Urinary bladder (tissue), 4 donors: ENCODE measurements around the gene SFXN4. TPM values are rescaled to one million over a fixed set of nuclear protein-coding genes. Genes with fewer than 3 reads are reported as not detected.

ENCODE experiments used
- DNase-seq: peaks from one replicate; pipeline ENCODE4 v3.0.0-alpha.2; 2015; ENCODE audit errors: extremely low spot score
- H3K27ac ChIP-seq: one replicate; pipeline ENCODE4 v1.5.1; 2013; ENCODE audit warnings: low read depth, mild to moderate bottlenecking, moderate library complexity
- H3K36me3 ChIP-seq: one replicate; pipeline ENCODE4 v1.6.1; 2013; ENCODE audit warnings: mild to moderate bottlenecking, moderate library complexity; ENCODE audit not compliant: insufficient read depth
- H3K4me1 ChIP-seq: one replicate; pipeline ENCODE4 v1.6.1; 2013; ENCODE audit warnings: mild to moderate bottlenecking, moderate library complexity; ENCODE audit not compliant: insufficient read depth
- H3K4me3 ChIP-seq: one replicate; pipeline ENCODE4 v1.5.1; 2013; ENCODE audit warnings: low read depth, low read length
- WGBS: extraction: QIAGEN DNeasy Blood & Tissue Kit; methylation state at CpG from one replicate; pipeline ENCODE4 v1.1.7; 2013; 5-methylcytosine and 5-hydroxymethylcytosine counted together
- polyA plus RNA-seq: library from polyadenylated mRNA; stranded (reverse); fragments of 200-250 nt; gene quantifications from one replicate; pipeline ENCODE4 v1.2.3, GENCODE V29; 2013
- total RNA-seq: library from RNA; depleted of rRNA; stranded (reverse); fragments of >200 nt; gene quantifications from one replicate; pipeline ENCODE4 v1.2.3, GENCODE V29; 2014
- donor health status: healthy with polysubstance abuse.
- donor health status: healthy.

SFXN4 gene, protein sequence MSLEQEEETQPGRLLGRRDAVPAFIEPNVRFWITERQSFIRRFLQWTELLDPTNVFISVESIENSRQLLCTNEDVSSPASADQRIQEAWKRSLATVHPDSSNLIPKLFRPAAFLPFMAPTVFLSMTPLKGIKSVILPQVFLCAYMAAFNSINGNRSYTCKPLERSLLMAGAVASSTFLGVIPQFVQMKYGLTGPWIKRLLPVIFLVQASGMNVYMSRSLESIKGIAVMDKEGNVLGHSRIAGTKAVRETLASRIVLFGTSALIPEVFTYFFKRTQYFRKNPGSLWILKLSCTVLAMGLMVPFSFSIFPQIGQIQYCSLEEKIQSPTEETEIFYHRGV
- total RNA-seq: 16.1 TPM
- polyA plus RNA-seq: 23.6 TPM

DNA sequence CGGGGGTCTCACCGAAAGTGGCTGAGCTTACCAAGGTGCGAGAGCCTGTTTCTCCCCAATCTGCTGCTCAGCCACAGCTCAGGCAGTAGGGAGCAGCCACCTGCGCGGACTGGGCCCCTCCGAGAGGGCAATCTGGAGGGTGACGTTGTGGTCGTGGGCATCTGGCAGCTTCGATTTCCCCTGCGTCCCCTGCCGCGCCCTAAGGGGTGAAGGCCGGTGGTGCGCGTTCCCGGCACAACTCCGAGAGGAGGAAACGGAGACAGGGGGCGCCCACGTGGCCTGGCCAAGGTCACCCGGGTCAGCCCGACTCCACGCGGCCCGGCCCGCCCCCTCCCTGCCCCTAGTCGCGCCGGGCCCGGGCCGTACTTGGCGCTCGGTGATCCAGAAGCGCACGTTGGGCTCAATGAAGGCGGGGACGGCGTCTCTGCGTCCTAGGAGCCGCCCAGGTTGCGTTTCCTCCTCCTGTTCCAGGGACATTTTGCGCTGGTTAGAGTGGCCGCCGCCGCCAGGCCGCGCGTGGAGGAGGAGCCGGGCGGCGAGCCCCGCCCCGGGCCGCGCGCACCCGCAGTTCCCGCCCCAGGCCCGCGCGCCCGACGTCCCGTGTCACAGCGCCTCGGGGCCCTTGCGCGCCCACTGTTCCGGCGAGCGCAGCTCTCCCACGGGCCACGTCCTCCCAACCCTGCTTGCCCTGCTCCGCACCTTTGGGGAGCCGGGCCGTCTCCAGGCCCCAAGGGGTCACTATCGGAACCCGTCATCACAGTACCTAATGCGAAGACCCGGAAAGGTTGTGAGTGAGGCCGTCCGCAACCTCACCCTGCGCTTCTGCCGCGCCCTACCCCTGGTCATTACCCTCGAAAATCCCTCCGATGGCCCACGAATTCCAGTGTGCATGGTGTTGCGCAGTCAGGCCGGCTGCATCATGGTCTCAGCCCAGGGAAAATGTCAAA is at the start of gene SFXN4:
Gene SFXN4, minus strand, starts transcription at position 544 of the 947 bp plus-strand sequence. Its CDS starts 67 bp downstream, at position 477.
- WGBS: under 1% methylated on average over 90 of the region's 90 CpGs

DNA sequence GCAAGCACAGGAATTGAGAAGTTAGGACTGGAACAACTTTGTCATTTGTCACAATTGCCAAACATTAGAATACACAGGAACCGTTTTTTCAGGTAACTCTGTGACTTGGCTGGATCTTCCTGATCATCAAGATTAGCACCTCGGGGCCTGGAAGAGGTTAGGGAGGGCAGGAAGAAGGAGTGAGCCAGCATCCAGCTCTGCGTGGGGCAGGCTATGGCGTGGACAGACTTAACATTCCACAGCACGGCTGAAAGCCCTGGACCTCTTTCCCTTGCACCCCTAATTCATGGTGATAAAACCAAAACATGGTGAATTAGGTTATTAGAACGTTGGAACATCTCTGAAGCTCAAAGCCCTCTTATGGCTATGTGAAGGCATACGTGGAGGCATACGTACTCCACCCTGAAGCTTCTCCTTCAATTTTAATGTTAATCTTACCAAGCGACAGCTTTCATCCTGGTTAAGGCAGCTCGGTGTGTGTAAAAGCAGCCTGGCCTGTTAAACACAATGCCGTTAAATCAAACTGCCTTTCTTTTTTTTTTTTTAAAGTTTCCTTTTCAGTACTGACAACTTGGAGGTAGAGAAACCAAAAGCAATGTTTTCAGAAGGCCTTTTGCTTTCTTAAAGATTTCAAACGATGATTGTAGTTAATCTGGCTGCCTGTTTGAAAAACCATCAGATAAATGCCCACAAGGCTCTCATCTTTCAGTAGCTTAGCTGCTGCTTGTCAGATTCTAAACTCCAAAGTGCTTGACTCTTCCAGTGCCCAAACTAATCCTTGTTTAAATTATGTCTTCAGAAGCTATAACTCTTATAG is 46.3 kb upstream of the SFXN4 start:
- Histone ChIP-seq H3K4me1 (no peaks in the 10 kb centered on the region), H3K36me3 (no peaks in the 10 kb centered on the region), H3K27ac (peak overlapping the region; percentile 52), H3K4me3 (no peak overlapping the region)
- no peak for DNase-seq
- 23% methylated on average over 12 of the region's 12 CpGs for WGBS

More for the DNA sequence above, at the start of gene SFXN4:
- Histone ChIP-seq H3K36me3 (peaks cover 2% of the 10 kb centered on the region), H3K4me3 (peak within 1 kb of the TSS; percentile 55), H3K27ac (peak within 1 kb of the TSS; percentile 92), H3K4me1 (no peaks in the 10 kb centered on the region)
- no peak for DNase-seq

DNA sequence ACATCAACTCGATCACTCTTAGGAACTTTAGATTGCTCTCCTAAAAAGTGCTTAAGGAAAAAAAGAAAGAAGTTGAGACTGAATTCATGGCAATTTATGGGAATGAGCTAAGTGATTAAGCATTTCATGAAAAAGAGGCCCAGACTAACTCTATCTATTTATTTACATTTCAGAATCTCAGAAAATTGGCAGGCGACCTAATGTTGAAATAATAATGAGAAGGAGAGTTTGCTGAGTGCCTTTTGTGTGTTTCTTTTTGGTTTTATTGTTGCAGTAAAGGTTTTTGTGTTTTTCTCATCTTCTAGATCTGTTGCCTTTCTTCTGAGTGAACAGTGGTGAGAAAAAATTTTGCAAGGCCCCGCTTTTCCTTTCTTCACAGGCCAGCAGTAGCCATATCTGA is 45.7 kb upstream of the SFXN4 start:
- Histone ChIP-seq H3K27ac (peak overlapping the region; percentile 52), H3K4me3 (no peak overlapping the region), H3K4me1 (no peaks in the 10 kb centered on the region), H3K36me3 (no peaks in the 10 kb centered on the region)
- WGBS: 41% methylated on average over 3 of the region's 3 CpGs
- DNase-seq: no peak

DNA sequence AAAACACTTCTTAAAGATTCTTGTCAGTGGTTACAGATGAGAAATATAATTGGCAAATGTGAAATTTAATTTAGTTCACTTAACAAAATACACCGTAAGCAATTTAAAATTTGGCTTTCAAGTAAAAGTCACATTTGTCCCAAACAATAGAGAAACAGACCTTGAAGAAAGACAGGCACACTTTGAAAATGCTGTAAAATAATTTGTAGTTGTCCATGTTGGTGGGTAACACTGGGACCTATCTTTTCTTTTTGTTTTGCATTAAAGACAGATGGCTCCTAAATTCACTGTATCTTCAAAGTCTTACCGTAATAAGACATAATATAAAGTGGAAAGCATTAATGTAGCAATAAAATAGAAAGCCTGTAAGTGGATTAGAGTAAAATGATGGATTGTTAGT is 45.1 kb upstream of the SFXN4 start:
- no peaks in the 10 kb centered on the region for H3K4me1 ChIP-seq

DNA sequence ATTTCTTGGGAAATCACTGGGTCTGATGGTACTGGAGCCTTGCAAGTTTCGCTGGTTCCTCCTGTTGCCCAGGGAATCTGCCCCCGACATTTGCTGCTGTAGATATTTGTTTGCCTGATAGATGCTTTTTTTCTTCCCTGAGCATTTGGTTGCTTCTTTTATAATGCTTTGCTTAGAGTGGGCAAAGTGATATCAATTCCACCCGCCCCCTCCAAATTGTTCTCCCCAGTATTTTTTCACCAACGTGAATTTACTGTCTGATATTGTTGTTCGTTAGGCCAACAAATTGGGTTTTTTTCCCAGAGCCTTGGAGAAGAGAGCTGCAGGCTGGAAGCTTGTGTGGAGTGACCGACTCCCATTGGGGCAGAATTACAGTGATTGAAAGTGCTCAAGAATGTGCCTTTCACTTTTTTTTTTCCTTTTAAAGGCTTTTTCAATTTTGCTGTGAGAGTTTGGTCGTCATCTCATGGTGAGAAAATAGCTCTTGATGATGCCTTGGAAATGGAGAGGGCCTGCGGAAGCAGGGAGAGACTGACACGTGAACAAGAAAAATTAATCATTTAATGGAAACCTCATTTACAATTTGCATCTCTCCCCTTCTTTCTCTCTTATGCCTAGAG is 44.3 kb upstream of the SFXN4 start:
- Histone ChIP-seq H3K36me3 (no peaks in the 10 kb centered on the region), H3K27ac (peak overlapping the region; percentile 65), H3K4me1 (no peaks in the 10 kb centered on the region), H3K4me3 (no peak overlapping the region)
- 46% methylated on average over 9 of the region's 9 CpGs for WGBS
- no peak for DNase-seq

More for the DNA sequence above, 45.1 kb upstream of the SFXN4 start:
- H3K36me3 ChIP-seq: no peaks in the 10 kb centered on the region
- no peak overlapping the region for H3K27ac ChIP-seq
- 78% methylated on average over 2 of the region's 2 CpGs for WGBS
- DNase-seq: no peak
- no peak overlapping the region for H3K4me3 ChIP-seq

DNA sequence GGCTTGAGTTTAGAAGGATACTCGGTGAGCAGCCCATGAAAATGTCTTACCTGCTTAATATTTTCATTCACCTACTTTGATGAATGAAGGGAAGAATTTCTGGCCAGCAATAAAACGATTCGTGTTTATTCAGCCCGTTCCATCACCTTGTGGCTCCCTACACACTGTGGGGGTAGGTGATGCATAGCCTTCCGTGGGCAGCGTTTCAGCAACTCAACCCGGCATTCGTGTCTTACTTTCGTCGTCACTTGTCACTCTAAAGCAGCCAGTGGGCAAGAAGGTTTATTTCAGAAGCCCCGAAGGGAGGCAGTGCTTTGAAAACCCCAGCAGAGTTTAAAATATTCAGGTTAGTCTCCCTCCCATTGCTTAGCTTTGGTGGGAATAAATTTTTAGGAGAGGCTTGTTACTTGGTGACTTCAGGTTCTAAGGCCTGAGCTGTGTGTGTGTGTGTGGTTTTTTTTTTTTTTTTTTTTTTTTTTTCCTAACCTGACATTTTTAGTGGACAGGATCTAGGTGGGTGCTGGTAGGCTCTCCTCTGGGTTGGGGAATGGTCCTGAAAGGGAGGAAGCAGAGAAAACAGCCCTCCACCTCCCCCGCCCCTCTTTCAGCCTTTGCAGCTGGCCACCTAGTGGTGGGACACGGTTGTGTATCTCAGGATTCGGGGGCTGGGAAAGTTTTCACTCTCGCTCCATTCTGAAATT is 43.7 kb upstream of the SFXN4 start:
- Histone ChIP-seq H3K4me1 (no peaks in the 10 kb centered on the region), H3K4me3 (peak overlapping the region; percentile 69), H3K36me3 (no peaks in the 10 kb centered on the region), H3K27ac (peak overlapping the region; percentile 65)
- DNase-seq: no peak
- 15% methylated on average over 15 of the region's 15 CpGs for WGBS

DNA sequence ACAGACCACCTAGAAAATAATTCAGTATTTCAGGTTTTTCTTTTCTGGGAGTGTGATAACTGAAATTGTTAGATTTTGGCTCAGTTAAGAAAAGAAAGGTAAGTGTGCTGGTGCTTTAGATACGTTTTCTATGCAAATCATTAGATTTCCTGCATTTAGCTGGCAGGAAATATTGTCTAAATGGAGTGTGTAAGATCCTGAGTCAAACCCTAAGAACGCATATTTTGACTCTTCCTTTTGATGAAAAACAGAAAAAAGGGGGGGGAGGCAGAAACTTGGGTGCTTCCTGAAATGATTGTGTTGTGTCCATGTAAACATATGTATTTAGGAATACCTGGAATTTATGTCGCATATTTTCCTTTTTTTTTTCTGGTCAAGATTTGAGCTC is 43.0 kb upstream of the SFXN4 start:
- Histone ChIP-seq H3K4me1 (no peaks in the 10 kb centered on the region), H3K27ac (peak overlapping the region; percentile 86), H3K4me3 (peak overlapping the region; percentile 69), H3K36me3 (no peaks in the 10 kb centered on the region)
- no peak for DNase-seq
- 5% methylated on average over 3 of the region's 3 CpGs for WGBS

DNA sequence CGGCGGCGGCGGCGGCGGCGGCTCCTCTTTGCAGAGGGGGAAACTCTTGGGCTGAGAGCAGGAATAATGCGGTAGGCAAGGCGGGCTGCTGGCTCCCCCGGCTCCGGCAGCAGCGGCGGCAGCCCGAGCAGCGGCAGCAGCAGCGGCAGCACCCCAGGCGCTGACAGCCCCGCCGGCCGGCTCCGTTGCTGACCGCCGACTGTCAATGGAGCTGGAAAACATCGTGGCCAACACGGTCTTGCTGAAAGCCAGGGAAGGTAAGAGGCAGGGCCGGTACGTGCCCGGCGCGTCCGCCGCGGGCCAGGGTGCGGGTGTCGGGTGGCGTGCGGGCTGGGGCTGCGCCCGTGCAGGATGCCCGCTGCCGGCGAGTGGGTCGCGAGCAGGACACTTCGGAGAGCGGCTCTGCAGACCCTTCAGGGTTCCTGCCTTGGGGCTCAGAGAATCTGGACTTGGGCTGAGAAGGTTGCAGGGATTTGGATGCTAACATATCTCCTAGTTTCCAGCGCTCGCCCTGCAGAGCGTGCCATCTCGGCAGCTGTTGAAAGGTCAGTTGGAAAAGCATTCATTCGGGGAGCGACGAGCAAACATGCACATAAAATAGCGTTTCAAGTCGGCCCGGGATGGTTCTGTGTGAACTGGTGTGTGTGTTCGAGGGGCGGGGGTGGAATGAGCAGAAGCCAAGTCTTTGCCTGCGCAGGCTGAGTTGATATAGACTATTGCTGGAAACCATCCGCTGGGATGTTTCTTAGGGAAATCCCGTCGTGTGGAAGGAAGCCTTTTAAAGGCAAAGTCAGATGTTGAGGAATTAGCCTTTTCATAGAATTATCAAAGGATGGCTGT is 42.4 kb upstream of the SFXN4 start:
- H3K36me3 ChIP-seq: no peaks in the 10 kb centered on the region
- H3K4me3 ChIP-seq: peak overlapping the region; percentile 69
- no peak for DNase-seq
- no peaks in the 10 kb centered on the region for H3K4me1 ChIP-seq
- peak overlapping the region; percentile 86 for H3K27ac ChIP-seq
- under 1% methylated on average over 62 of the region's 62 CpGs for WGBS

DNA sequence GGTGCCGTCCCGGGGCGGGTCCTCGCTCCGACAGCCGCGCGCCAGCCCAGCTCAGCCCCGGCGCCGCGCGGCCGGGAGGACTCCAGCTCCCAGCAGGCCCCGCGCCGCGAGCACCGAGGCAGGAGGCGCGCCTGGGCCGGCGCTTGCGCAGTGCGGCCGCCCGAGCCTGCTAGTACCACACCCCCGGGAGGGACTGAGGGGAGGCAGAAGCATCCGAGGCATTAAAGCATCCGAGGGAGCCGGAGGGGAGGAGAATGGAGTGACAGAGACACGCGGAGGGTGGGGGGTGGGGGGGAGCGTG is 41.8 kb upstream of the SFXN4 start, which contains the start of gene GRK5:
Gene GRK5, plus strand, starts transcription at position 206 of the 301 bp plus-strand sequence. CDS start 347 bp downstream, outside the sequence.
- H3K36me3 ChIP-seq: no peaks in the 10 kb centered on the region
- H3K27ac ChIP-seq: peak within 1 kb of the TSS; percentile 93
- H3K4me1 ChIP-seq: no peaks in the 10 kb centered on the region
- DNase-seq: peak; percentile 88
- under 1% methylated on average over 34 of the region's 34 CpGs for WGBS
- H3K4me3 ChIP-seq: peak within 1 kb of the TSS; percentile 69

DNA sequence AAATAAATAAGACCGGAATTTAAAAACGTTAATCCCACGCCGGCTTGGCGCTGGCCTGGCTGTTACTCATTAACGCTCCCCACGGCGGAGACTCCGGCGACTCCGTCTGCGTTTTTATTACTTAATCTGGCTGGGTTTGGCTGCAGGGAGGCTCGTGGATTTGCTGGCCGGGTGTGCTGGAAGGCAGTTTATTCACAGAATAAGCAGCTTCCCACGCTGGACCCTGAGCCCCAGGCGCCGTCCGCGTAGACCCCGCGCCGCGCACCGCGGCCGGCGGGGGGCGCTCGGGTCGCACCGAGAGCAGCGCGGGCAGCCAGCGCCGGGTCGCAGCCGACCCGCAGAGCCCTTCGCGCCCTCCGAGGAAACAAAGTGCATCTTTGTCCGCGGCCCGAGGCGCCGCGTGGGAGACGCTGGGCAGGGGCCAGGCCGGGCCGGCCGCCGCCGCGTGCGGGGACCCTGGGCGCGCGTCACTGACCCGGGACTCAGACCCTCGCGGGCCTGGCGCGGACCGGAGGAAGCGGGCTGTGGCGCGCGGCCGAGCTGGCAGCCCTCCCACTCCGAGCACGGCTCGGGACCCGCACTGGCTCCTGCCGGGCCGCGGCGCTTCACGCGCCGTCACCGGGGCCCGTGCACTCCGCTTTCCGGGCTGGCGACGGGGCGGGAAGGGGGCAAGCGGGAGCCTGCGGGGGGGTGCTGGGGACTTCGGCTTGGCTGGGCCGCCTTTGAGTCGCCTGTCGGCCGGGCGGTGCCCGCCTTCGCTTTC is 41.3 kb upstream of the SFXN4 start:
- DNase-seq: no peak
- Histone ChIP-seq H3K4me1 (no peaks in the 10 kb centered on the region), H3K36me3 (no peaks in the 10 kb centered on the region), H3K4me3 (peak overlapping the region; percentile 69), H3K27ac (peak overlapping the region; percentile 93)
- under 1% methylated on average over 97 of the region's 97 CpGs for WGBS

DNA sequence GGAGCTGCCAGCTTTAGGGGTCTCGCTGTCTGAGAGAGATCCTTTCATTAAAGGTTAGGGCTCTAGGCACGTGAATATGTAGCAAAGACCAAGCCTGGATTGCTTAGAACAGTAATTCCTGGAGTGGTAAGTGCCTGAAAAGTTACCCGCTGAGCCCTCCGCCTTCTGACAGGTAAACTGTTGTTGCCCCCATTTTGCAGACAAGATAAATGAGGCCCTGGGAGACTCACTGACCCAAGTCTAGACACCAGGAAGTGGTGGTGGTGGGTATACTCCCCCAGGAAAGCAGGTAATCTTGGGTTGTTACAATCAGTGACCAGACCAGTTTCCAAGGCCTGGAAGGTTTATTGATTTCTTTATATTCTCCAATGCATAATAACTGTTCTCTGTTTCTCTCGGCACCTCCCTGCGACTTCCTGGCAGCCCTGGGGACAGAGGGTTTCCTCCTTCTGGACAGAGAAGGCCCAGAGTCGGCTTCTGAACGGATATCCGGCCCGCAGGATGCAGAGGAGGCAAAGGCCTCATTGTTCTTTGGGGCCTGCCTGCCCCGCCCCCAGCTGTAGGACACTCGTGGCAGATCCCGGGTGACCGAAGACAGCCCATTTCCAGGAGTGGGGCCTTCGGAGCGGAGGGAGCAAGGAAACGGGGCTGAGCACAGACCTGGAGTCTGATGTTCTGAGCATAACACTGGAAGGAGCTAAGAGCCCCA is 40.5 kb upstream of the SFXN4 start:
- Histone ChIP-seq H3K4me3 (no peak overlapping the region), H3K36me3 (no peaks in the 10 kb centered on the region), H3K27ac (peak overlapping the region; percentile 35), H3K4me1 (no peaks in the 10 kb centered on the region)
- no peak for DNase-seq
- WGBS: 42% methylated on average over 17 of the region's 17 CpGs
